HepG2 (cell line): ENCODE measurements around the gene CD302. TPM values are rescaled to one million over a fixed set of nuclear protein-coding genes. Genes with fewer than 3 reads are reported as not detected.

Experiments used
- DMAP1 ChIP-seq: IDR thresholded peaks from 2 replicates; pipeline ENCODE4 v1.6.1; 2016
- GMEB1 ChIP-seq: sonication (generic); formaldehyde crosslinking; IDR thresholded peaks from 2 replicates; pipeline ENCODE4 v1.5.1; 2020; ENCODE audit warnings: missing genetic modification reagents, mild to moderate bottlenecking, borderline replicate concordance
- MED8 ChIP-seq: sonication (generic); formaldehyde crosslinking; IDR thresholded peaks from 2 replicates; pipeline ENCODE4 v1.8.1; 2023; ENCODE audit warnings: mild to moderate bottlenecking, missing genetic modification reagents; ENCODE audit not compliant: insufficient replicate concordance
- NFYB ChIP-seq: sonication (generic); formaldehyde crosslinking; IDR thresholded peaks from 2 replicates; pipeline ENCODE4 v1.4.0; 2020; ENCODE audit warnings: missing genetic modification reagents
- PAXIP1 ChIP-seq: sonication (generic); formaldehyde crosslinking; conservative IDR thresholded peaks from 2 replicates; pipeline ENCODE4 v1.4.0; 2020; ENCODE audit warnings: mild to moderate bottlenecking, missing genetic modification reagents, moderate library complexity
- THAP8 ChIP-seq: sonication (generic); formaldehyde crosslinking; IDR thresholded peaks from 2 replicates; pipeline ENCODE4 v1.5.1; 2020; ENCODE audit warnings: missing genetic modification reagents, mild to moderate bottlenecking, borderline replicate concordance
- YEATS4 ChIP-seq: sonication (generic); formaldehyde crosslinking; IDR thresholded peaks from 2 replicates; pipeline ENCODE4 v1.4.0; 2020; ENCODE audit warnings: missing genetic modification reagents, borderline replicate concordance
- ZBTB20 ChIP-seq: sonication (generic); formaldehyde crosslinking; IDR thresholded peaks from 2 replicates; pipeline ENCODE4 v1.8.1; 2023; ENCODE audit warnings: missing genetic modification reagents, low read depth, mild to moderate bottlenecking, borderline replicate concordance
- ZFP37 ChIP-seq: sonication (generic); formaldehyde crosslinking; IDR thresholded peaks from 2 replicates; pipeline ENCODE4 v1.4.0; 2020; ENCODE audit warnings: missing genetic modification reagents, borderline replicate concordance
- ZGPAT ChIP-seq: IDR thresholded peaks from 2 replicates; pipeline ENCODE4 v1.6.1; 2016; ENCODE audit warnings: mild to moderate bottlenecking
- ZNF674 ChIP-seq: sonication (generic); formaldehyde crosslinking; IDR thresholded peaks from 2 replicates; pipeline ENCODE4 v1.5.0; 2020; ENCODE audit warnings: low read depth, mild to moderate bottlenecking, missing genetic modification reagents
- ZNF770 ChIP-seq: sonication (generic); formaldehyde crosslinking; IDR thresholded peaks from 2 replicates; pipeline ENCODE4 v1.5.0; 2020; ENCODE audit warnings: mild to moderate bottlenecking, missing genetic modification reagents
- ZNF790 ChIP-seq: sonication (generic); formaldehyde crosslinking; IDR thresholded peaks from 2 replicates; pipeline ENCODE4 v1.8.0; 2022; ENCODE audit warnings: missing genetic modification reagents, mild to moderate bottlenecking, borderline replicate concordance
- ZNF83 ChIP-seq: sonication (generic); formaldehyde crosslinking; IDR thresholded peaks from 2 replicates; pipeline ENCODE4 v1.4.0; 2020; ENCODE audit warnings: missing genetic modification reagents, mild to moderate bottlenecking, borderline replicate concordance
- ZSCAN21 ChIP-seq: sonication (generic); formaldehyde crosslinking; IDR thresholded peaks from 2 replicates; pipeline ENCODE4 v1.8.0; 2022; ENCODE audit warnings: mild to moderate bottlenecking, missing genetic modification reagents, moderate library complexity, borderline replicate concordance
- polyA plus RNA-seq, 8 experiments: library from polyadenylated mRNA; depleted of rRNA in 3 of 8; stranded (reverse) in 7 of 8; unstranded in 1 of 8; fragments of >200 nt; fragmentation: Illumina TruSeq in 4 of 8; extraction: Trizol in 4 of 8; gene quantifications; 2 replicates each; pipeline versions ENCODE4 v1.2.1 to v1.2.3, GENCODE V29; 2011 to 2016; ENCODE audit warnings: low read depth in 4 of 8, missing spikeins in 1 of 8, mixed read lengths in 1 of 8; ENCODE audit not compliant: insufficient read depth in 1 of 8
- total RNA-seq, 5 experiments: library from RNA; depleted of rRNA; stranded (reverse); fragments of >200 nt; fragmentation: Illumina TruSeq; extraction: Trizol; gene quantifications; 2 replicates each; pipeline ENCODE4 v1.2.3, GENCODE V29; 2016; ENCODE audit warnings: low read depth in 1 of 5

CD302 gene
- total and polyA plus RNA-seq, 2 of the 13 experiments (the other 11 are each of a cell fraction or from before 2014, with no cell fraction given): 8.0 to 15.6 TPM

- TF ChIP-seq GMEB1 (CRISPR knock-in tag) (peak; percentile 75), MED8 (peak; percentile 60), ZGPAT (CRISPR knock-in tag) (peak; percentile 88), ZNF674 (peak; percentile 95), YEATS4 (no peak; the same call in none of the 2 replicates), ZFP37 (CRISPR knock-in tag) (peak; percentile 16; the same call in 1 of the 2 replicates), ZNF790 (no peak; the same call in 1 of the 2 replicates), PAXIP1 (CRISPR knock-in tag) (peak; percentile 76), NFYB (no peak), DMAP1 (CRISPR knock-in tag) (peak; percentile 46; the same call in 1 of the 2 replicates), THAP8 (CRISPR knock-in tag) (peak; percentile 82; the same call in 1 of the 2 replicates), ZNF770 (CRISPR knock-in tag) (peak; percentile 45; the same call in 1 of the 2 replicates), ZNF83 (peak; percentile 92), ZBTB20 (CRISPR knock-in tag) (peak; percentile 21; the same call in 1 of the 2 replicates), ZSCAN21 (CRISPR knock-in tag) (peak; percentile 79; the same call in 1 of the 2 replicates)
Measured at GRCh38 chr2:159797543-159798375, at the start of gene CD302 (continued).
